Measurements from ENCODE around the gene TSPAN15.
"Not testable (repeated sequence)": the region's sequence is repeated elsewhere in the genome, so short reads cannot be mapped to it uniquely, and the experiment has no call there.

TSPAN15 gene

GRCh38 chr10:69449841-69450240 is 1.4 kb upstream of the TSPAN15 start:
- peak; percentile 74 for DNase-seq

DNA sequence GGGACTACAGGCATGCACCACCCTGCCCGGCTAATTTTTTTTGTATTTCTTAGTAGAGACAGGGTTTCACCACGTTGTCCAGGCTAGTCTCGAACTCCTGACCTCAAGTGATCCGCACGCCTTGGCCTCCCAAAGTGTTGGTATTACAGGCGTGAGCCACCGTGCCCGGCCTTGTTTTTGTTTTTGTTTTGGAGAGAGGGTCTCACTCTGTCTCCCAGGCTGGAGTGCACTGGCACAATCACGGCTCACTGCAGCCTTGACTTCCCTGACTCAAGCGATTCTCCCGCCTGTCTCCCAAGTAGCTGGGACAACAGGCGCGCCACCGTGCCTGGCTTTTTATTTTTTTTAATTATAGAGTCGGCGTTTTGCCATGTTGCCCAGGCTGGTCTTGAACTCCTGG is 870 bp upstream of the TSPAN15 start:
- not testable (repeated sequence) for DNase-seq

- no peak for DNase-seq
These were observed 553 bp downstream of the TSPAN15 start for GRCh38 chr10:69451784-69452251.

- no peak for DNase-seq
These were observed 1.6 kb downstream of the TSPAN15 start for GRCh38 chr10:69452676-69453415.

GRCh38 chr10:69453795-69454194 is 2.5 kb downstream of the TSPAN15 start:
- DNase-seq = no peak

GRCh38 chr10:69455006-69455763 is 3.9 kb downstream of the TSPAN15 start:
- no peak for DNase-seq

GRCh38 chr10:69456880-69457693 is 5.8 kb downstream of the TSPAN15 start:
- DNase-seq = peak; percentile 69

GRCh38 chr10:69457771-69458237 is 6.5 kb downstream of the TSPAN15 start:
- DNase-seq = no peak

DNA sequence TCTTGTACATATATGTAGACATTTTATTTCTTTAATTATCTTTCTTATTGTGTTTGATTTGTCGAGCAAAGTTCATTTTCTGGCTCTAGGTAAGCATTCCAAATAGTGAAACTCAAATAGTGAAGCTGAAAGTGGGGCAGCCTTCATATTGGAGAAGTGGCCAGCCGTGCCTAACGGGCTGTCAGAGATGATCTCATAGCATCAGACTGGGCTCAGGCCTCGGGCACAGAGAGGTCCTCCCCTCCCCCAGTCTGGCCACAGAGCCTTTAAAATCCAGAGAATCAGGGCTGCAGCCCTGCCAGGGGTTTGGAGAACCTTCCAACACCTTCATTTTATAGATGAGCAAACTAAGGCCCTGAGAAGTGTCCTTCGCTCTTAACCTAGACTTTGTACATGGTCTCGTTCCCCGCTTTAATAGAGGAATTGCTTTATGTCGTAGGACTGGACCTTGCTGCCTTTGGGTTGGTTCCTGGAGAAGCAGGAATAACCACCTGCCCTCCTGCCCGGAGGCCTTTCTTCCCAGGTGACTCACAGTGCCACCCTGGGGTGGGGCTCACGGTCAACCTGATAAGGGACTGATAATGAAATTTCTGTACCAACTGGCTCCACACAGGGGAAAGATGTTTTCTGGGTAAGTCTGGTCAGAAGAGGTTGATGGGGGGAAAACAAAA is 7.3 kb downstream of the TSPAN15 start:
- peak; percentile 39 for DNase-seq

GRCh38 chr10:69459101-69459790 is 8.0 kb downstream of the TSPAN15 start:
- no peak for DNase-seq

DNA sequence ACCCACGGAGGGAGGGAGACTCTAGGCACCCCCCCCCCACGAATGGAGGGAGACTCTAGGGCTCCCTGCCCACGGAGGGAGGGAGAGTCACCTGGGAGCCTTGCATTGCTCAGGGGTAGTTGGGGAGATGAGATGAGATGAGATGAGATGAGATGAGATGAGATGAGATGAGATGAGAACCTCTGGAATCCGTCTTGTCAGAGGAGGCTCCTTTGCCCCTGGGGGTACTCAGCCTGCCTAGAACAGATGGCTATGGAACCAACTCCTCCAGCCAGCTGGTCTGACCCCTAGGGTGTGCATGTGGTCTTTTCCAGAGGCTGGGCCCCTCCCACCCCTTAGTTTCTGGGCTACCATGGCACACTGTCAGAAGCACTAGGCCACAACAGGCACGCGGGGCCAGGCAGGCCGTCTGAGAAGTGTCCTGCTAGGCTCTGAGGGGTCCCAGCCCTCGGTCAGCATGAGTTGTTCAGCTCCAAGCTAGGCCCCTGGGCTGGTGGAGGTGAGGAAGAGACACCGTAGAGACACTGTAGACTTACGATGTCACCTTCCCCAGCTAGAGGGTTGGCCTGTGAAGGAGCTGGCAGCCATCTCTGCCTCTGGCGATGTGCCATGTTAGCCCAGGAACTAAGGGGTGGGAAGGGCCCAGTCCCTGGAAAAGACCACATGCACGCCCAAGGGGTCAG is 8.8 kb downstream of the TSPAN15 start:
- DNase-seq = no peak

DNA sequence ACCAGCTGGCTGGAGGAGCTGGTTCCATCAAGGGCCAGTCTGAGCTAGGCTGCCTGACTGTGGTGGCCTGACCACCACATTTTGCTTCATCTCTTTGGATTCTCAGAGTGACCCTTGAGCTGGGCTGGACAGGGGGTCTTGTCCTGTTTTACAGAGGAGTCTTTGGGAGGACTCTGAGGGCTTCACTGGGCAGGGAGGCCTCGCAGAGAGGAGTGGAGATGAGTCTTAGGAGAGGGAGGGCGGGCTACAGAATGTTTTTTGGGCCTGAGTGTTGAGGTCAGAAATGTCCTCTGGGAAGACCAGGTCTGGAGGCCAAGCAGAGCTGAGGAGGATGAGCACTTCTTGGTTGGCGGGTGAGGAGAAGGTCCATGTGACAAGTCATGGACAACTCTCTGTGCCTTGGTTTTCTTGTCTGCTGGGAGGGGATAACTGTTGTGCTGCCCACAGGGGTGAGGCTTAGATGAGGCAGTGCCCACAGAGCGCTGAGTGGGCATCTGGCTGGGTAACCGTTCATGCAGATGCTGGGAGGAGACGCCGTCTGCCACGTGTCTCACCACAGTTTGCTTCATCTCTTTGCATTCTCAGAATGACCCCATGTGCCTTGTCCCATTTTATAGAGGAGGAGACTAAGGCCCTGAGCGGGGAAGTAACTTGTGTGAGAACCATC is 9.4 kb downstream of the TSPAN15 start:
- no peak for DNase-seq

DNA sequence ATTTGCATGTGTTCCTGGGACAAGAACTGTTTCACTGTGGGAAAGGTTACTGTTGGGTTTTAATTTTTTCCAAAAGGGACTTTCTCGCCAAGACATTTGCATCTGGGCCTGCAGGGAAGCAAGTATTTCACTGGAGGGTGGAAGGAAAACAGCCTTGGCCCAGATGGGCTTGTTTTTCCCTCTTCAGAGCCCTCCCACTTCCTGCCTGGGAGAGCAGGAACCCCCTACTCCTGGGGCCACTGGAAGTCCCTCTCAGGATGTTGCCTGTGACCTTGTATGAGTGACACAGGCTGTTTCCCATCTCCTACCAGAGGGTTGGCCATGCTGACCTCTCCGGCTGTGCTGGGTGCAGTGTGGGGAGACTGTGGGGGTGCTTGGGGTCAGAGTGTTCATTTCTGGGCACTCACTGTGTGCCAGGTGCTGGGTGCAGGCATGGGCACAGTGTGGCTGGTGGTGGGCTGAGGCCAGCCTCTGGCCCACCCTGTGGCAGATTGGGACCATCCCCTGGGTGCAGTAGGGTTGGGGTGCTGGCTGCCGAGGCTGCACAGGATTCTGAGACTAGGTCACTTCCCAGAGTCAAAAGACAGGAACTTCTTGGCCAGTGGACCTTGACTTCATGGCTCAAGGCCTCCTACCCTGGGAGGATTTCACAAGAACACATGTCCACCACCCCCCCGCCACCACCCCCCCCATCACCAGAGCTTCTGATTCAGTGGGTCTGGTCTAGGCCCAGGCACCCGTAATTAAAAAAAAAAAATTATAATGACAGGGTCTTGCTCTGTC is 10.2 kb downstream of the TSPAN15 start:
- DNase-seq = no peak

- DNase-seq = no peak
These were observed 12.6 kb downstream of the TSPAN15 start for GRCh38 chr10:69463886-69464285.

DNA sequence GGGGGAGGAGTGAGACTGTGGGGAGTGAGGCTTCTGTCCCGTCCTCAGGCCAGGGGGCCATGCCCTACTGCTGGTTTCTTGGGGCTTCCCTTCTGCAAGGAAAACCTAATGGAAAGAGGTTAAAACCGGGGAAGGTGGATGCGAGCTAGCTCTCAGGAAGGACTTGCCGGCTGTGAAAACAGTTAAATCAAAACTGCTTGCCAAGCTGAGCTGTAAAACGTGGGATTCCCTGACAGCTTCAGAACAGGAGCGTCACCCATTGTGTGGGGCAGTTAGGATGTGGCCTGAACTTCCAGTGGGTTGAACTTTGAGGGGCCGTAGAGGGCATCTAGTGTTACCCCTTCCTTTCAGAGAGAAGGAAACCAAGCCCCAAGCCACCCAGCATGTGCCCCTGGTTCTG is 13.1 kb downstream of the TSPAN15 start:
- no peak for DNase-seq

GRCh38 chr10:69464801-69465401 is 13.6 kb downstream of the TSPAN15 start:
- no peak for DNase-seq

DNA sequence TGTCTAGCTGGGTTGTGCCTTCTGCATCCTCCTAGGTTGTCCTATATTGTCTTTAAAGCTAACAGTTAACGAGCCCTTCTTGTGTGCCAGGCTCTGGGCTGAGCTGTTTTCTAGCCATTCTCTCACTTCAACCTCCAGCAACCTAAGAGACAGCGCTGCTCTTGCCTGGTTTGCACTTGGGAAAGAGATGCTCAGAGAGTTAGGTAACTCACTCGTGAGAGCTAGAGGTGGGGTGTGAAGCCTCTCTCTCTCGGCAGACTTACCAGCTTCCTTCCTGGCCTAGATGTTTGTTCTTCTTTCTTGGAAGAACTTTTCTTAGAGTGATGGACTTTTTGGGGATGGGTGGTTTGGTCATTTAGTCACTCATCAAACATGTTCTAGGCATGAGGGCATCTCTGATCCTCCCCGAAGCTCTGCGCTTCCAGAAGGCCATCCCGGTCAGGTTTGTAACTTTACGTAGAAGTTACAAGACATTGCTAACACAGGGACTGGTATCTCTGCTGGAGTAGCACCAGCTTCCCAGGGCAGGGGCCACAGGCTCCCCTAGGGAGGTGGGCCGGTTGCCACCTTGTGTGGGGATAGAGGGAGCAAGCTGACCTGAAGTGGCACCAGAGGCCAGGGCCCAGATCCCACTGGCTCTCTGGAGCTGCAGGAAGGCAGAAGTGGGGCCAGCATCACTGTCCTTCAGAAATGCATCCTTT is 14.3 kb downstream of the TSPAN15 start:
- DNase-seq = no peak

DNA sequence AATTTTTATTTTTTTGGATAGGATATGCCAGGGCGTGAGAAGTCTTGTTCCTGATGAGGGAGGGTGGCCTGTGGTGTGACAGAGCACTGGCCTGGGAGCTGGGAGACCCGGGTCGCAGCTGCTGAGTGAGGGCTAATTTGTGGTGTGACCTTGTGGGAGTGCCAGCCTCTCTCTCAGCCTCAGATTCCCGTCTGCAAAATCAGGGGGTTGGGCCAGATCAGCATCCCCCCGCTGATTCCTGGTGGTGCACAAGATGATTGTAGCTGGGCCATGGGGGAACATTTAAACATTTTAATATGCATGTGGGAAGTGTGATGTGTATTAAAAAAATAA is 14.9 kb downstream of the TSPAN15 start:
- DNase-seq = no peak

DNA sequence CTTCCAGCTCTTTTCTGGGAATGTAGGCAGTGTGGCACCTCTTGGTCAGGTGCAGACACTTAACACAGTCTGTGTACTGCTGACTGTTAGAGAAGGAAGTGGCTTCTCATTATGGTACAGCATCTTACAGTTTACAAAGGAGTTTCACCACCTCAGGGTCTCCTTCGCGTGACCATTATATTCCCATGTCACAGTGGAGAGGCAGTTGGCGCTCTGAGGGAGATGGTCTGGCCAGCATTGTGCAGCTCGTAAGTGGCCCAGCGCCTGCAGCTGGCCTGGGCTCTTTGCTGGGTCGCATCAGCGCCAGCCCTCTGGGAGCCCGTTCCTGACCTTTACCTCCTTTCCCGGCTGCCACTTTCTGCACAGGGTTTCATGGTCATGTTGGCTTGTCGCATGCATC is 15.4 kb downstream of the TSPAN15 start:
- DNase-seq = no peak
